ENCODE measurements around the gene RIF1. TPM values are rescaled to one million over a fixed set of nuclear protein-coding genes. Genes with fewer than 3 reads are reported as not detected.

RIF1 gene
- total RNA-seq, 1 donor from 2014 or later: 63.1 TPM

DNA sequence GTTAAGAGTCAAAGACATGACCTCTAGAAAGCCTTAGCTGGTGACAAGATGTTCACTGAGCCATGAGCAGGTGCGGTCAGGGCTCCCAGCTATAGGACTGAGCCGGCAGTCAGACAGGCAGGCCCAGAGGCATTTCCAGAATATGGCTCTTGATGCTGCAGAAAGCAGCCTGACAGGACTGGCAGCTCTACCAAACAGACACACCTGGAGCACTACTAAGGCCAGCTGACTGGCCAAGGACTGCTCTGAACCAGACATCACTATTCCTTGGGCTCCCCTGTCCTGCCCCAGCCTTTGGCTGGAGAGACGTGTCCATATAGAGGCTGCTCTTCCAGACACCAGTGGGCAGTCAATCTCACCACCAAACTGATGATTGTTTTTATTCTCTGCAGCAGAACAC lies 98.8 kb downstream of the RIF1 start:
- DNase-seq (ENCODE audit: low spot score): no peak

DNA sequence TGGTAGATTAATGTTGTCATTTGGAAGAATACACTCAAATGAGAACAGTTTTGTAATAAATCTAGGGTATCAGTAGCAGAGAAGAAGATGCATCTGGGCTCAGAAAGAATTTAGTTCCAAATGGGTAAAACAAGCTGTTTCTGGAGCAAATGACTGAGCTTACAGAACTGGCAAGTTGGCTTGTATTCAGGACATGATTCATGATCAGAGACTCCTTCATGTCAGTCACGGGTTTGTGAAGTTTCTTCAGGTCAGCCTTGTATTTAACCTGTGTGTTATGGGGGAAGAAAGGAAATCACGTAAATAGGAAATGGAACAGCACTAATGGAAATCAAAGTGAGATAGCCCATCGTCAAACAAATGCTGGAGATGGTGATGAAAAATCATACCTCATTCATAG lies 109.1 kb downstream of the RIF1 start:
- DNase-seq (ENCODE audit: low spot score): no peak

DNA sequence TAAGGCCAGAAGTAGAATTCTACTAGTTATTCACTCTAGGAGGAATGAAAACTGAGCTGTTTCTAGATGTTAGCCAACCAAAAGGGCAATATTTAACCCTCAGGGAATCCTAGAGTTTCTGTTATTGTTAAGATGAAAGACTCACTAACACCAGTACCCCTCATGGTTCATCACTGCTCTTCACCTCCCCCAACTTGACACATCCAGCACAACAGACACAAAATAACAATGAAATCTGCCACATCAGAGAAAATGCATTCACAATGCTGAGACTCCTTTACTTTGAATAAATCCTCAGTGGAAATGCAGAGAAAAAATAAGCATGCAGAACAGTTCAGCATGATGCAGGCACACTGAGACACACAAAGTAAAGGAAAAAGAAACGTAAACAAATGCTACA lies 111.3 kb downstream of the RIF1 start:
- no peak for DNase-seq (ENCODE audit: low spot score)

DNA sequence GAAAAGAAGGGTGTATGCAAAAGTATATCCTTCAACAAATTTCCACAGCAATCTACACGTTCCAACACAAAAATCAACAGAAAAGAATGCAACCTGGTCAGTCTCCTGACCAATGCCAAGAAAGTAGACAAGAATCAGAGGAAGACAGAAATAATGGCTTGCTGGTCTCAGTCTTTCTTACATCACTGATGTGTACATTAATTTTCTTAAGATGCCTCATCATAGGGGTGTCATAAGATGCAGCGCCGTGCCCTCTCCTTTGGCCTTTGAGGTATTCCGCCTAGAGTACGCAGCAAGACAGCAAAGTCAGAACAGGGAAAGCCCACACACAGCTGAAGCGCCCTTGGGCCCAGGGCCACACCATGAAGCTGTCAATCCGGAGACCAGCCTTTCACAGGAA lies 112.9 kb downstream of the RIF1 start:
- DNase-seq (ENCODE audit: low spot score): no peak

DNA sequence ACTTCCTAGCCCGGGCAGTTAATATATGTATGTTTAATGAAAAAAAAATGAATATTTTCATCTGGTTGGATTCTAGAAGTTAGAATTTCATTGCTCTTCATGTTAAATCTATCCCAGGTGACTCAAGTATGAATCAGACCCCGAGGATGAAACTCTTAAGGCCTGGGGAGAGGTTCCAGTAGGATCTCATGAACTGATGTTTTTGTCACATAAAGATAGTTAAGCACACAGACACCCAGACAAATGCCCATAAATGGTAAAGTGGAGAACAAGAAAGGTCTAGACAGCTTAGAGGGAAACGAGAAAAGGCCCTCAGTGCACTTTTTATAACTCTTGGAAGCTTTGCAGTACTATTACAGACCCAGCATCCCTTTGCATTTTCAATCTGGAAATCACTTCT lies 114.1 kb downstream of the RIF1 start:
- peak; percentile 3 for DNase-seq (ENCODE audit: low spot score)

DNA sequence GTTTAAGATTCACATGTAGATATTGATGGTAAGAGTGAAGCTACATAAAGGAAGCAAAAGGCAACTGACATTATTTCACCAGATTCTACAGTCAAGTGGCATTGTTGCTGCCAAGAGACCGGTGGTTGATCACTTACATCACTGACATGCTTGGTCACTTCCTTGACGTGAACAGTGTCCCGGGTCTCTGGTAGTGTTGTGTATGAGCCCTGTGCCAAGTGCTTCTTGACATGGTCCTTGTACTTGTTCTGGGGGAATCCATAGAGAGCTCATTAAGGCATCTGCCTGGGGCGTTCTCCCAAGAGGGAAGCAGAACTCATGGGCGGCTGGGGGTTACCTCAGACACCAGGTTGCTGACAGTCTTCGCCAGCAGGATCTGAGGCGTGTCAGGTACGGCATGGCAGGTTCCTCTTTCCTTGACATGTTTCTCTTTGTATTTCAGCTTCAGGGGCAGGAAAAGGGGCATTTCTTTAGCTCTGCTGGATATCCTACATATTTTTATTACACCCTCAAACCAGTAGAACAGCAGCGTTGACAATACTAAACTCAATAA lies 116.2 kb downstream of the RIF1 start:
- DNase-seq (ENCODE audit: low spot score): no peak

DNA sequence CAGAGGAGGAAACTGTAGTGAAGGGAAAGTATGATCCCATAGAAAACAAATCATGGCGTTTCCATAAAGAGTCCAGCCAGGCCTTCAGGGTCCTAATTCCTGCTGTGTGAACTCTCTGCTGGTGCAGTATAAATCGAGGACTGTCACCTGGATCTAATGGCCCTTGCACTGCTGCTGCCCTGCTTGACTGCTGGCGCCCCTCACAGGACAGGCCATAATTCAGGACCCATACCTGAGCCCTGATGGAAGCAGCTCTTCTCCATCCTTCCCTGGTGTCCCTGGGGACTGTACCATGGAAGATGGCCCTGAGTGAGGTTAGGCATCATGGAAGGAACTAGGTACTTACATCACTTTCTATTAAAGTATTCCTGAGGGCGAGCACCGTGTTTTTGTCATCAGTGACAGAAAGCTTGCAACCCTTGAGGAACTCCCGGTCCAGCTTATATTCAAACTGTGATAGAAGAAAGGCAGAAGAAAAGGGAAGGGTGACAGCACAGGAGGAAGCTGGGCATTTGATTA lies 116.9 kb downstream of the RIF1 start:
- no peak for DNase-seq (ENCODE audit: low spot score)

Other genes with a start within 250 kb of the RIF1 start
- gene RBM43, start 148.0 kb upstream of the RIF1 start, total RNA-seq (ENCODE audit: insufficient read depth, low replicate concordance): 11.3 TPM
- gene NMI, start 120.2 kb upstream of the RIF1 start, total RNA-seq (ENCODE audit: insufficient read depth, low replicate concordance): 13.0 TPM
- 13.7 TPM for gene TNFAIP6, start 52.3 kb upstream of the RIF1 start, total RNA-seq (ENCODE audit: insufficient read depth, low replicate concordance)

Data from umbilical cord (tissue), 2 donors.